HG03558 (cell line): ENCODE results near the gene STX8.

Source experiments
- ATAC-seq: cut with Tn5 transposase; IDR thresholded peaks from one replicate; pipeline ENCODE4 v1.9.1; 2021; ENCODE audit warnings: moderate number of reproducible peaks; ENCODE audit not compliant: unreplicated experiment; ENCODE audit errors: extremely low read depth

The STX8 gene

DNA sequence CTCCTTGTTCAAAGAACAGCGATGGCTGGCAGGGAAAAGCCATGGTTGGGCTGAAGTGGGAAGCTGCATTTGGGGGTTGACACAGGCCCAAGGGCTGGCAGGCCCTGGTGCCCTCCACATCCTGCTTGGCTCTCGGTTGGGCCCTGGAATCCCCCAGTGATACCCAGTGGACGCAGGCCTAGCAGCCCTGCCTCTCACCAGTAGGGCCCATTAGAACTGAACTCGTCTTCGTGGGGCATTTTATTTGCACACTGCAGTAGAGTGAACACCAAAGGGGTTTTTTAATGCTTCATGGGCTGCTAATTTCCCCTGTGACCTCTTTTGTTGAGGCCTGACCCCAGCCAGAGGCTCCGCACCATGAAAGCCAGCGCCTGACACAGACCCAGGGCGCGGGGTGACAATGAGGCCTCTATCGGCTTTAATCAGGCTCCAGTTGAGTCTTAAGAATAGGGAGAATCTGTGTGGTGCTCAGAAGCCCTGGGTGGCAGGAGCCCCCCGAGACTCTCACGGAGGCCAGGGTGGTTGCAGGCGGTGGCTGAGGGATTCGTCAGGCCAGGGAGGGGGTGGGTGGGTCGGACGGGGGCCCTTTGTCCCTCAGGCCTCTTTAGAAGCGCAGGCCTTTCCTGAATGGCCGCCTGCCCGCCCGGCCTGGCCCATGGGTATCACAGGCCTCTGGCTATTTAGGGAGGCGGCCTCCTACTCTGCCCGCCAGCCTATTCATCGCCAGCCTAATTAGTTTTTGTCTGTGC lies 355.0 kb downstream of the STX8 start:
- ATAC-seq = no peak

DNA sequence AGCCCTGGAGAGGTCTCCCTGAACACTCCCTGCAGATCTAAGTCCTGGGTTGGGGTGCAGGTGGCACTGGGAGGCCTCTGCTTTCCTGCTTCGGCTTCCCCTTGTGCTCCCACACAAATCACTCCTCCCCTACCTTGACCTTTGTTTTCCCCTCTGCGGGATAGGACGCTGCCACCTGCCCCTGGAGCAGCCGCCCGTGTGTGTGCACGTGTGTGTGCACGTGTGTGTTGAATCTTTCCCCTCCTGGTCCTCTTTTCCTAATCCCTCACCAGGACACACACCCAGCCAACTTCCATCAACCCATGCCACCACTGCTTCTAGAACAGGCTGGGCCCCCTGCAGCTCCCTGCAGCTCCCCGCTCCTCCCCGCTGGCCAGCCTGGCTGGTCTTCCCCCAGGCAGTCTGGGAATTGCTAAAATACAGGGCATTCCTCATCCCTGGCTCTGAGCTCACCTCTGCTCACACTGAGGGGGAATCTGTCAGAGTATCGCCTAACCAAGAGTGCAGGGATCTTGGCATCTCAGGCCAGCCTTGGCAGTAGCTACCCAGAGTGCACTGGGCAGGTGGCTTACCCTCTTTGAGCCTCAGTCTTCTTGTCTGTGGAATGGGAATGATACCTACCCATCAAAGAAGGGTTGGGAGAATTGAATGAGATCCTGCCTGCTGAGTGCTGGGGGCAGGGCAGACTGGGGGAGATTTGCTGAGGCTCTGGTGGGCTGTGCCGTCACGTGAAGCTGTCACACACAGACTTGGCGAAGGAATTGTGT lies 355.8 kb downstream of the STX8 start:
- no peak for ATAC-seq

DNA sequence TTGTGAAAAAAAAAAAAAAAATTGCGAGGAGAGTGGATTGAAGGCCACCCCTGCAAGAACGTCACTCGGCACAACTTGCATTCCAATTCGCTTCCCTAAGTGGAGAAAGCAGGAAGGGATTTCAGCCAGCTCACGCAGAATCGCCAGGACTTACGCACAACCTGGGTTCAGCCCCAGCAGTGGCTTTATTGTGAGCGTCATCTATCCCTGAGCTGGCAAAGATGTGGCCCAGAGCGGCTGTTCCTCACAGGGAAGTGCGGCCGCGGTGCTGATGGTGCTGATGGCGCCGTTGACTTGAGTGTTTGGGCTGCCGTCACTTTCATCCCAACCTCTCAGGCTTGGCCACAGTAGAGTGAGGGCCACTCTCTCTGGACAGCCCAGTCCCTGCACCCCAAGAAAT lies 356.7 kb downstream of the STX8 start:
- no peak for ATAC-seq

DNA sequence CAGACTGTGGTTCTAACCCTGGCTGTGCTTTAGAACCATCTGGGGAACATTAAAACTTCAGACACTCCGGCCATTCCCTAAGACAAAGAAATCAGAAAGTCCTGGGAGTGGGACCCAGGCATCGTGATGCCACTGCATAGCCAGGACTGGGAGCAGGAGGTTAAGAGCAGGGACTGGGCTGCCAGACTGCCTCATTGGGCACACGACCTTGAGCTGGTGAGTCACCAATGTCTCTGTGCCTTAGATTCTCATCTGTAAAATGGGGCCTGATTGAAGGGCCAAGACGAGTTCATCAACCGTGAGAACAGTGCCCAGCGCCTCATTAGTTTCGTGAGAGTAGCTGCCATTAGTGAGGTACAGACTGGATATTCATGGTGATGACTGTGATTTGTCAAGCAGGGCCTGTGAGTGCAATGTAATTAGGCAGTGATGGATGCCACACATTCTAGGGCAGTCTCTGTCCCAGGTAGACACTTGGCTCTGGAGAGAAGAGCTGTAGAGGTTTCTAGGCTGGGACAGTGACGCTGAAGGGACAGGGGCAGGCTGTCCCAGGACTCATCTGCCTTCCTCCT lies 357.5 kb downstream of the STX8 start:
- no peak for ATAC-seq

DNA sequence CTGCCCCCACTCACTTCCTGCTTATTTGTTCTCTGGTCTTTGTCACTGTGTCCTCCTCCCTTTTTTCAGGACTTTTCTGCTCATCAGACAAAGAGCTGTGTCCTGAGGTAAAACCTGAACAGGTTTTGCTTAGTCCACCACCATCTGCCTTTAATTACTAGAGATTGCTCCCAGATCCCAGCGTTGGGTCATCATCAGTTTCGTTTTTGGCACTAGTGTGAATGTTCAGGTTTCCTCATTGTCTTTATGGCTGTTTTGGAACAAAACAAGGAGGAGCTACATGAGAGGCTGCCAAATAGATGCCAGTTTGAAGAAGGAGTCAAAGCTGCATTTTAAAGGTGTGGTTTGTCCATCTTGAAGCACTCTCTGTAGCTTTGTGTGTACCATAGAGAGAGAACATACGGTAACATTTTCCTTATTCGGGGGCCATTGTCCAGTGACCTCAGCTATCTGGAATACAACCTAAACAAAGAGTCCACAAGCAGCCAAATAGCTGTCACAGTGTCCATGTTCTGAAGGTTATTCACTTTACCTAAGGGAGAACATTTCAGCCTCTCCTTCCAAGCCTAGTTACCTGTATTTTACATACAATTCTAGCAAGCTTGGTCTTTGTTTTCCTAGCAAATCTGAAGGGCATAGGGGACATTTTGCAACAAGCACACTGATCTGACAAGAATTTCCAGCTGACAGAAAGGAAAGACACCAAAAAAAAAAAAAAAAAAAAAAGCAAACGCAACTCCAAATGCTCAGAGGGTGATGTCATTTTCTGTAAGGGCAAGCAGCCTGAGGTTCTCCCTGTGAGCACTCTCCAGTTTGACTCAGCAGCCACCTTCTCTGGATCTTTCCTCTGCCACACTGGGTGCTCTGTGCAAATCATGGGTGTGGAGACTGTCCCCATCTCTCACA lies 358.2 kb downstream of the STX8 start:
- ATAC-seq = no peak

DNA sequence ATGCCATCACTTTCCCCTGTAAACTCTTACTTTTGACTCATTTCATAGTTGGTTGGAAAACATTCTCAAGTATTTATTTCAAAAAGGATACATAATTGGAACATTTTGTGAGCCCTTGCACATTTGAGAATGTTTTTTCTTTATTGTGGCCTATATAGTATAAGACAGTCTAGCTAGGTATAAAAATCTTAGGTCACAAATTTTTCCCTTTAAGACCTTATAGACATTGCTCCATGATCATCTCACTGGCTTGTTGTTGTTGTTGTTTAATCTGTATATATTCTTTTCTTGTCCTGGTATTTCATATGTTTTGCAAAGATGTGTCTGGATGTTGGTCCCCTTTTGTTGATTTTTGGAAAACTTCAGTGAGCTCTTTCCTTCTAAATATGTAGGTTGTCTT lies 360.2 kb downstream of the STX8 start:
- no peak for ATAC-seq

DNA sequence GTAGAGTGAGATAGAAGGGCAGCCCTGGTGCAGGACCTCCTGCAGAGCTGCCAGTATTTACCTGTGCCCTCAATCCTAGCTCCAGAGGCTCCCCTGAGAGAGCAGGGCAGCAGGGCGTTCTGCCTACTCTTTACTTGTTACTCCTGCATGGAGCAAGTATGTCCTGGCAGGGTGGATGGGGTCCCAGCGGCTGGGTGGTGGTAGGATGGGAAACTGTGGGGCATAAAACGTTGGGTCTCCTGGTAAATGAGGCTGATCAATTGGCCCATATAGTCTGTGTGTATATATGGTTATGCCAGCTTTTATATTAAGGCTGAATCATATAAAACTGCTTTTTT lies 362.3 kb downstream of the STX8 start:
- ATAC-seq = no peak

DNA sequence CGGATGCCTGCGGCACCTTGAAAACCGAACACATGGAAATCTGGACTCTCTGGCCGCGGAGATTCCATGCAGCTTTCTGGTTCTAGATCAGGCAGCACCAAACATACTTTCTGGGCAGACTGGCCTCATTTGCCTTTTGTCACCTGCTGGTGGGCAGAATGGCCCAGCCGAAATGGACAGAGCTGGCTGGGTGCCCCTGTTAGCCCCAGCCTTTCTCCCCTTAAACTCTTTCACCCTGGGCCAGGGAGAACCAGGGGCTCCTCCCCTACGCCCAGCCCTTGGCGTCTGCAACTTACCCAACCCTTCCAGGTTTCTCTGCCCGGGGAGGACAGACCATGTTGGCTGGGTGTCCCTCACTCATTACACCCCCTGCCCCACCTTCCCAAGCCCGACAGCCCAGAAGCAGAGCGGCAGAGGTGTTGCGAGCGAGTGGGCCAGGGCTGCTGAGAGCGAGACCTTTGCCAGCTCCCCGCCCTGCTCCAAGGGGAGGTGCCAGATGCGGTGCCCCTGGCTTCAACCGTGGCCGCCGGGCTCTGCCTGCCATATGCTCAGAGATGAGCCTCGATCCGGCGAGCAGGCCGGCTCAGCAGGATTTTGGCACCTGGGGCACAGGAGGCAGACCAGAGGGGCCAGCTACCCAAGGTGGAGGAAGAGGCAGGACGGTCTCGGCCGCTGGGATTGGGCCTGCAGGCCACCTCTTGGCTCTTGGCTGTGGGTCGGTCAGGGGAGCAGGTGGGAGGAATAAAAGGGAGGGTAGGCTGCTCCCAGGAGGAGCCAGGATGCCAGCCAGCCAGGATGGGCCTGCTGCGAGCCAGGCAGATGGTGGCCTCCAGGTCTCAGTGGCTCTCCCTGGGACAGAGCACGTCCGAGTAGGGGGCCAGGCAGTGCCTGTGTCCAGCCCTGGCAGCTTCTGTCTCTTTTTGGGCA lies 363.0 kb downstream of the STX8 start:
- ATAC-seq = no peak

DNA sequence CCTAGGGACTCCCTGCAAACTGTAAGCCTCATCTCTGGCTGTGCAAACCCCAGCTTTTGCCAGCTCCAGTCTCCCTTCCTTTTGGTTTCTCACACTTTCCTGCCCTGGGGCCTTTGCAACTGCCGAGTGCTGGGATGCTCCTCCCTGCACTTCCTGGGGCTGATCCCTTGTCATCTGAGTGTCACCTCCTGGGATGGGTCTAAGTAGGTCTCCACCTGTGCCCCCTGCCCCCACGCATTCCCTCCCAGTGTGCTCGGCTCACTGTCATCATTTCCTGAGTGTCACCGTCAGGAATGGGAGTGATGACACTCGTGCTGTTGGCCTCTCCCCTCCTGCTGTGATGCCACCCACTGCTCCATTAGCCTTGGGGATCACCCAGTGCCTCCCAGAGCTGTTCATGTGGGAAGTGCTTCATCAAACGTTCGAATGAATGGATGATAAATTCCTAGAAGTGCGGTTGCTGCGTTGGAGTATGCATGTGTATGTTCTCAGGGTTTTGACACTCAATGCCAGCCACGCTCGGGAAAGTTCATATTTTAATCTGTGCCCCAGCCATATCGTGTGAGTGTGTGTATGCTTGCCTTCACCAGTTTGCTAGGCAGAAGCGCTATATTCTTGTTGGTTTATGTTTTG lies 364.4 kb downstream of the STX8 start:
- ATAC-seq = no peak

DNA sequence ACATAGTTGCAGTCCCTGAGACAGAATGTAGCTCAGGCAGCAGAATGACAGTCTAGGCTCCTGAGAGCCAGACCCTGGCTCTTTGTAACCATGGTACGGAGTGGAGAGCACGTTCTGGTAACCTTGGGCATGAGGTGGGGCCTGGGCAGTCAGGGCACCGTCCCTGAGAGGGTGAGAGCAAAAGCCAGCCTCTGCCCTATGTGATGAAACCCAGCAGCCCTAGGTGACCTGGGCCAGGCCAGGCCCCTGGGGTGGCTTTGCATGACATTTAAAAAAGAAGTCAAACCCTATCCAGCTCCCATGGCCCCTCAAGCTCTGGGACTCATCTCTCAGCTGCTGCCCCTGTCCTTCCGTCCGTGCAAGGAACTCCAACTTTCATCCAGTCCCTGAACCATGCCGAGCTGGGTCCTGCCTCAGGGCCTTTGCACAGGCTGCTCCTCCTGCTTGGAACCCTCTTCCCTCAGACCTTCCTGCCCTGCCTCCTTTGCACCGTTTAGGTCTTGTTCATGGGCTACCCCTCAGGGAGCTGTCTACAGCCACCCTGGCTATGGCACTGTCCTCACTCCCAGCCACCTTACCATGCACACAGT lies 365.7 kb downstream of the STX8 start:
- no peak for ATAC-seq

DNA sequence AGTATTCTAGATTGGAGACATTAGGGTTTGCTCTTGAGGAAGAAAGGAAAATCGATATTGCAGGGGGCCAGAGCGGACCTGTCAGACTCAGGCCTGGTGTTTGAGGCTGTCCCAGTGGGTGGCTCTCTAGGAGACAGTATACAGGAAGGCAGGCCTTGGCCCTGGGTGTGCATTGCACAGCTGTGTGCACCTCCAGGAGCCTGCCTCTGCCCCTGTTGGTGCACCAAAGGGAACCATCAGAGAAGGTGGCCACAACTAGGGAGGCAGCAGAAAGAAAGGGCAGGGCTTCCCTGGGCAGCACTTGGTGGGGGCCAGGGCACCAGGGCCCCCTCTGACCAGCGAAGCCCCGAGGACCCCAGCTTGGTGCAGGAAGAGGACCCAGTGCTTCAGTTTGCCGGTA lies 366.3 kb downstream of the STX8 start:
- no peak for ATAC-seq

DNA sequence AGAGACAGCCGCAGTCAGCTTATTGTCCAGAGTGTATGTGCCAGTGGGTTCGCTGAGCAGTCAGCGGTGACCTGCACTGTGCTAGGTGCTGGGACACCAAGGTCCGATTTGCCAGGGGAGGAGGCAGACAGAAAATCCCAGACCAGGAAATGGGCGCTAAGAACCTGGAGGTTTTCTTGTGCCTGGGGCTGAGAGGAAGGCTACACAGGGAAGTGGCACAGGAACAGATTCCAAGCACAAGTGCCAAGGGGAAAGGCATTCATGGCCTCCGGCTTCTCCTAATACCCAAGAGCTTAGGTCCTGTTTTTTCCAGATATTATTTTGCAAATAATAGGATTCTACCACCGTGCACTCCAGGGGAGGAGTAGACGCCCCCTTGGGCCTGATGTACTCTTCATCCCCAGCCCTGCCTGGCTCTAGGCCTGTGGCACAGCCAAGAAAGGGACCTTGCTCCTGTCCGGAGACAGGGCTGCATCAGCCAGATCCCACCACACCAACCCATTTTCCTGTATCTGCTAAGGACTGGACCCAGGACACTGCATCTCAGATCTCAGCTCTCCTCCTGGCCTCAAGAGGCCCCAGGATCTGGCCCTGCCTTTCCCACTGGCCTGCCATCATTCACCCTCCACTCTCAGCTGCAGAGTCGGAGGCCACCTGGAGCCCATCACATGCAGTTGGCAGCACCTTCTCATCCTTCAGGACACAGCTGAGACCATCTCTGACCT lies 367.1 kb downstream of the STX8 start:
- ATAC-seq = no peak

DNA sequence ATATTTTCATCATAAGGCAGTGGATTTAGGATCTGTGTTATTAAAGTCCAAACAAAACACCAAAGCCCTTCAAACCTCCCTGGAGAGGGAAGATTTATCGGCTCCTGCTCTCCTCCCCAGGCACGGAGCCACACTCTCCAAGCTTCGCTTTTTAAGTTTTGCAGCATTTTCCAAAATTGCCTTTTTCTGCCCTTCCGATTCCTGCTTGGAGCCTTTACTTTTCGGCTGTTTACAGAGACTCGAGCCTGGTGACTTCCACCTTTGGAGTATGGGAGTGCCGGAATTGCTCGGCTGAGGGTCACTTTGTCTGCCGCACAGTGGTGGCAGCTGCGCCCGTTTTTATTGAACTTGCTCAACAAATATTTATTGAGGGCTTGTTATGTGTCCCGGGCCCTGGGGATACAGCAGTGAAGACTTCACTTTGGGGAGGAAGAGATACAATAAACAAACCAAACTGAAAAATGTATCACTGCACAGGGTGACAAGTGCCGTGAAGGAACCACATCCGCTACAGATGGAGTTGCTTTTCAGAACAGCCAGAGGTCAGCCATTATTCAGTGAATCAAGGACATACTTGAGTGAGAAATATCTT lies 368.8 kb downstream of the STX8 start:
- ATAC-seq = no peak

DNA sequence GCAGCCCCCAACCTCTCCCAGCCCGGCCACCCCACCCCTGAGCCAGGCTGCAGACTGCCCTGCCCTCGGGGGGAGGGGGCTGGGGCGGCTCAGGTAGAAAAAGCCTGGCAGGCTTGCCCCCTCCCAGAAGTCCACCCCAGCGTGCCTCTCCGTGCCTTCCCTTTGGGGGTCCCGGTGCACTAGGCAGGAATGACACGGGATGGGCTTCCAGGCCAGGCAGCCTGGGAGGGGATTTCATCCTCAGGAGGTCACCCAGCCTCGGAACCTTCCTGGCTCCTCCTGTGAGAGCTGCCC lies 369.3 kb downstream of the STX8 start:
- ATAC-seq = no peak

DNA sequence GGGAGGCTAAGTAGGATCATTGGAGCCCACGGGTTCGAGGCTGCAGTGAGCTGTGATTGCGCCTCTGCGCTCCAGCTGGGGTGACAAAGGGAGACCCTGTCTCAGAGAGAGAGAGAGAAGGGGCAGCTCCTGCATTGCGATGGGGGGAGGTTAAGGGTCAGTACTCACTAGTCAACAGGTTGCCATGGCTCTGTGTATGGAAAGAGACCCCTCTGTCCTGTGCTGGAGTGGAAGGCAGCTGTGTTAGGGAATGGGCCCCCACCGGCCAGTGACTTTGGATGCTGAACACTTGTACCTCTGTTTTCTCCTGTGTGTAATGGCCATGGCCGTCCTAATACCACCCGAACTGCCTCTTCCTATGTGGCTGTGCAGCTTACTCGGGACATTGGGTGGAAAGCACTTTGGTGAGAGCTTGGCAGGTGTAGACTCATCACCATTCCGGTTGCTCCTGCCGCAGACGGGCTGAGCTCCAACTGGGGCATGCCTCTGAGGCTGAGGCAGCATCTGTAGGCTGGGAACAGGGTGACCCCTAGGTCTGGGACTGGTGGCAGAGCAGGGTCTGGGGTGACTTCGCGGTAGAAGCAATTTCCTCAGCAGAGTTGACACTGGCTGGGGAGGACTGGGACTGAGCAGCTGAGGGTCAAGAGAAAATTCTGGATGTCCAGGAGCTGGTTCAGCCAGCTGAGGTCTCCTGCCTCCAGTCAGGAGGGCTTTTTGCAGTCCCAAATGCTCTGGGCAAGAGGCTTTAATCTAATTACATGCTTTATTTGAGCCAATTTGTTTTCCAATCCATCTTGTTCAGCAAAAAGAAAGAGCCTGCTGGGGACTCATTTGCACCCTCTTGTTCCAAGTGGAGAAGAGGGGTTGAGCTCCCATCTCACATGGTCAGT lies 369.9 kb downstream of the STX8 start:
- no peak for ATAC-seq

DNA sequence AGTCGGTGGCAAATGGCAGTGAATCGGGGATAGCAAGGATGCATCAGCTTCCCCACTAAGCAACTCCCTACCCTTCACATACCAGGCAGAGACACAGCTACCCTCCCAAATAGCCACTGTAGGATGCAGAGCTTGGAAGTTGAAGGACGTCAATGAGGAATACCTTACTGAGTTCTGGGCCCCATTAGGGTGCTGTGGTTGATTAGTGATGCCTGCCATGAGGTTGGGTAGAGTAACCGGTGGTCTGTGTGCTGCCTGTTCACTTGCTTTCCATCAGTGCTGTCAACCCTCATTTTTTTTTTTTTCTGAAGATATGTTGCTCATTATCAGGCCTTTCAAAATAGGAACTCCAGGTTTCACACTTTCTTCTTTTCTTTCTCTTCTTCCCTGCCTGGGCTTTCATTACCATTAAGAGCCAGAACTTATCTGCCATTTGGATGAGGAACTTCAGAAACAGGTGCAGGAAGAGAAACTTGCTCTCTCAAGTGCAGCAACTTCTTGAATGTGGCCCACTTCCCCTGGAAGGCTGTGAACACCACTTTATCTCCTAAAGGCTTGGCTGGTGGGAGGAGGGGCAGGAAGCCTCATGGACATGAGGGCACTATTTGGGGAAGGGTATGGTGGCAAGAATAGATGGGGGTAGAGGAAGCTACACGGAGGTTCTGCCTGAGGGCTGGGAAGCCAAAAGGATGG lies 370.8 kb downstream of the STX8 start:
- no peak for ATAC-seq
